Measurements from ENCODE around the gene PARP6.

PARP6 gene

DNA sequence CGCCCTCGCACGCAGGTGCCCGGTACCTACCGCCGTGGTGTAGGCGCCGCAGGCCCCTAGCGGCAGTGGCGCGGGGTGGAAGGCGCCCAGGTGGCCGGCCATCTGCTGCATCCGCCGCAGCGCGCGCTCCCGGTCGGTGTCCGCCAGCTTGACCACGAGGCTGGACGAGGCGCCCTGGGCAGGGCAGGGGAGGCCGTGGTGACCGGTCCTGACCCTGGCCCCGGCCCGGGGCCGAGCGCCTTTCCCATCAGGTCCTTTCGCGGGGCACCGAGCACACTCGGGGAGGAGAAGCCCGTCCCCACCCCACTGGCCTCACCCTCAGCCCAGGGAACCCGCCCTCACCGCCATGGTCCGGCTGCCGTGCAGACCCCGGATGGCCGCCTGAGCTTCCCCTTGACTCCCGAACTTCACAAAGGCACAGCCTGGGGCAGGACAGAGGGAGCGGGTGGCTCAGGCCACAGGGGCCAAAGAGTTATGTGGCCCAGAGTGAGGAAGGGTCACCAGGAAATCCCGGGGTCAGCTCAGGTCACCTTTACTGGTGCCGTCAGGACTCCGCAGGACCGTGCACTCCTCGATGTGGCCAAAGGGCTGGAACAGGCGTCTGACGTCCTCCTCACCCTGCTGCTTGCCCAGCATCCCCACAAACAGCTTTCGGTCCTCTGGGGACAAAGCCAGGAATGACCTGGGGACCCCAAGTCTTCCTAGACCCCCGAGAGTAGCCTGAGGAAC lies 17.4 kb upstream of the PARP6 start:
- no peak for TF ChIP-seq TAF1 (IDR thresholded peaks at IDR 0.05; ENCODE audit: borderline replicate concordance, insufficient read depth, low read length)
- TF ChIP-seq, protein P1, sequence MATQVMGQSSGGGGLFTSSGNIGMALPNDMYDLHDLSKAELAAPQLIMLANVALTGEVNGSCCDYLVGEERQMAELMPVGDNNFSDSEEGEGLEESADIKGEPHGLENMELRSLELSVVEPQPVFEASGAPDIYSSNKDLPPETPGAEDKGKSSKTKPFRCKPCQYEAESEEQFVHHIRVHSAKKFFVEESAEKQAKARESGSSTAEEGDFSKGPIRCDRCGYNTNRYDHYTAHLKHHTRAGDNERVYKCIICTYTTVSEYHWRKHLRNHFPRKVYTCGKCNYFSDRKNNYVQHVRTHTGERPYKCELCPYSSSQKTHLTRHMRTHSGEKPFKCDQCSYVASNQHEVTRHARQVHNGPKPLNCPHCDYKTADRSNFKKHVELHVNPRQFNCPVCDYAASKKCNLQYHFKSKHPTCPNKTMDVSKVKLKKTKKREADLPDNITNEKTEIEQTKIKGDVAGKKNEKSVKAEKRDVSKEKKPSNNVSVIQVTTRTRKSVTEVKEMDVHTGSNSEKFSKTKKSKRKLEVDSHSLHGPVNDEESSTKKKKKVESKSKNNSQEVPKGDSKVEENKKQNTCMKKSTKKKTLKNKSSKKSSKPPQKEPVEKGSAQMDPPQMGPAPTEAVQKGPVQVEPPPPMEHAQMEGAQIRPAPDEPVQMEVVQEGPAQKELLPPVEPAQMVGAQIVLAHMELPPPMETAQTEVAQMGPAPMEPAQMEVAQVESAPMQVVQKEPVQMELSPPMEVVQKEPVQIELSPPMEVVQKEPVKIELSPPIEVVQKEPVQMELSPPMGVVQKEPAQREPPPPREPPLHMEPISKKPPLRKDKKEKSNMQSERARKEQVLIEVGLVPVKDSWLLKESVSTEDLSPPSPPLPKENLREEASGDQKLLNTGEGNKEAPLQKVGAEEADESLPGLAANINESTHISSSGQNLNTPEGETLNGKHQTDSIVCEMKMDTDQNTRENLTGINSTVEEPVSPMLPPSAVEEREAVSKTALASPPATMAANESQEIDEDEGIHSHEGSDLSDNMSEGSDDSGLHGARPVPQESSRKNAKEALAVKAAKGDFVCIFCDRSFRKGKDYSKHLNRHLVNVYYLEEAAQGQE (IDR thresholded peaks at IDR 0.05; ENCODE audit: insufficient read depth in 1 of 2, low read depth in 2 of 2, low read length in 2 of 2): no peak
- no peak for TF ChIP-seq POLR2AphosphoS5 (IDR thresholded peaks at IDR 0.05; ENCODE audit: low read depth, low read length)
- no peak for TF ChIP-seq FOXP2 (optimal IDR thresholded peaks at IDR 0.05; ENCODE audit: borderline replicate concordance, extremely low read depth, extremely low read length, insufficient read depth)
- no peak for TF ChIP-seq SIN3A (IDR thresholded peaks at IDR 0.05; ENCODE audit: borderline replicate concordance, insufficient read depth, low read length)

GRCh38 chr15:72288796-72289596 lies 16.6 kb upstream of the PARP6 start:
- TF ChIP-seq, protein P1 (IDR thresholded peaks at IDR 0.05; ENCODE audit: insufficient read depth in 1 of 2, low read depth in 2 of 2, low read length in 2 of 2): no peak
- TF ChIP-seq POLR2AphosphoS5 (IDR thresholded peaks at IDR 0.05; ENCODE audit: low read depth, low read length): no peak
- TF ChIP-seq FOXP2 (optimal IDR thresholded peaks at IDR 0.05; ENCODE audit: borderline replicate concordance, extremely low read depth, extremely low read length, insufficient read depth): no peak
- TF ChIP-seq TAF1 (IDR thresholded peaks at IDR 0.05; ENCODE audit: borderline replicate concordance, insufficient read depth, low read length): no peak
- no peak for TF ChIP-seq SIN3A (IDR thresholded peaks at IDR 0.05; ENCODE audit: borderline replicate concordance, insufficient read depth, low read length)

DNA sequence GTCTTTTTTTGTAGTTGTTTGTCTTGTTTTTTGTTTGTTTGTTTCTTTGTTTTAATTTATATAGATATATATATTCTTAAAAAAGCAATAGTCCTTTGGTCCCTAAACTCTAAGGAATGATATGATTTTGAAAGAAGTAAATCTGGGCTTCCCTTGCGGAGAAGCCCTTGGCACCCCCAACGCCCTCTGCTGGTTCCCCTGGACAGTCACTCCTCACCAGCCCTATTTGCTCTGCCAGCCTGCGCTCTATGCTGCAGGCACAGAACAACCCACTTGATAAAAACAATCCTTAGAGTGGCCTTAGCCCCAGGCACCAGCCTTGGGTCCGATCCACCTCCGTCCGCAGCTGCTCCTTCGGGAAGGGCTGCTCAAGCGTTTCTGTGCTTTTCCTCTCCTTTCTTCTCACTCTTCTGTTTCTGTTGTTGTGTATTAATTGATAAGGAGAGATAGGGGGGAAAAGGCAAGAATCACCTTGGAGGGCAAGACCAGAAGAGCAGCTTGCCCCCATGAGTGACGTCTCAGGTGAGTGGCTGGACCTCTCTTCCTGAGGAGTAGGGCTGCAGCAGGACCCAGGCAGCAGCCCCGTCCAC lies 13.7 kb upstream of the PARP6 start:
- TF ChIP-seq, protein P1 (IDR thresholded peaks at IDR 0.05; ENCODE audit: insufficient read depth in 1 of 2, low read depth in 2 of 2, low read length in 2 of 2): no peak
- TF ChIP-seq TAF1 (IDR thresholded peaks at IDR 0.05; ENCODE audit: borderline replicate concordance, insufficient read depth, low read length) (no peak), POLR2AphosphoS5 (IDR thresholded peaks at IDR 0.05; ENCODE audit: low read depth, low read length) (no peak), SIN3A (IDR thresholded peaks at IDR 0.05; ENCODE audit: borderline replicate concordance, insufficient read depth, low read length) (no peak), FOXP2 (optimal IDR thresholded peaks at IDR 0.05; ENCODE audit: borderline replicate concordance, extremely low read depth, extremely low read length, insufficient read depth) (no peak)

- TF ChIP-seq FOXP2 (optimal IDR thresholded peaks at IDR 0.05; ENCODE audit: borderline replicate concordance, extremely low read depth, extremely low read length, insufficient read depth): no peak
- TF ChIP-seq TAF1 (IDR thresholded peaks at IDR 0.05; ENCODE audit: borderline replicate concordance, insufficient read depth, low read length): no peak
- TF ChIP-seq, protein P1 (IDR thresholded peaks at IDR 0.05; ENCODE audit: insufficient read depth in 1 of 2, low read depth in 2 of 2, low read length in 2 of 2): no peak
- no peak for TF ChIP-seq POLR2AphosphoS5 (IDR thresholded peaks at IDR 0.05; ENCODE audit: low read depth, low read length)
- no peak for TF ChIP-seq SIN3A (IDR thresholded peaks at IDR 0.05; ENCODE audit: borderline replicate concordance, insufficient read depth, low read length)
Measured at GRCh38 chr15:72285402-72285801, 13.0 kb upstream of the PARP6 start.

Data from PFSK-1 (cell line).